CD4-positive, alpha-beta T cell (primary cell): Measurements from ENCODE around the gene CHD9. TPM values are rescaled to one million over a fixed set of nuclear protein-coding genes. Genes with fewer than 3 reads are reported as not detected.
"Not testable (repeated sequence)": the region's sequence is repeated elsewhere in the genome, so short reads cannot be mapped to it uniquely, and the experiment has no call there.

Source experiments
- ATAC-seq: fragments of 200-7000 bp; cut with Tn5 transposase; one replicate; pipeline ENCODE4 v1.10.0; 2022; ENCODE audit warnings: mild to moderate bottlenecking; ENCODE audit not compliant: poor library complexity
- CTCF ChIA-PET: fragments of 350-600 bp; sonication (Branson Sonifier 250); formaldehyde crosslinking; loops from one replicate; lab custom pipeline; 2021; ENCODE audit warnings: antibody characterized with exemption, inconsistent platforms; lab: Charles Lee
- POLR2A ChIA-PET: fragments of 350-600 bp; sonication (Branson Sonifier 250); formaldehyde crosslinking; loops from one replicate; lab custom pipeline; 2021; ENCODE audit warnings: antibody characterized with exemption, inconsistent platforms; lab: Charles Lee
- DNase-seq, 14 experiments: peaks; one replicate each; pipeline ENCODE4 v3.0.0-alpha.2; 2013 to 2020; ENCODE audit warnings: mixed read lengths in 2 of 14
- H3K27ac ChIP-seq, 2 donors: one replicate each; pipeline versions ENCODE4 v1.5.1 to v1.7.0; 2013; ENCODE audit warnings: low read length in 2 of 2, low read depth in 1 of 2, mild to moderate bottlenecking in 1 of 2
- H3K27me3 ChIP-seq, 2 experiments: 1 replicate in 1 of 2; 2 replicates in 1 of 2; pipeline versions ENCODE4 v1.6.1 to v1.7.0; 2013; ENCODE audit warnings: low read length in 2 of 2, control low read depth in 1 of 2, mild to moderate bottlenecking in 1 of 2, moderate library complexity in 1 of 2; ENCODE audit not compliant: insufficient read depth in 2 of 2, control insufficient read depth in 1 of 2
- H3K36me3 ChIP-seq: one replicate; pipeline ENCODE4 v1.6.1; 2013; ENCODE audit warnings: low read length, control low read depth; ENCODE audit not compliant: insufficient read depth
- H3K4me1 ChIP-seq: one replicate; pipeline ENCODE4 v1.6.1; 2013; ENCODE audit warnings: low read length, control low read depth; ENCODE audit not compliant: insufficient read depth
- H3K4me3 ChIP-seq: one replicate; pipeline ENCODE4 v1.5.1; 2013; ENCODE audit warnings: mild to moderate bottlenecking, low read length, moderate library complexity
- H3K9me3 ChIP-seq, 2 experiments: 1 replicate in 1 of 2; 2 replicates in 1 of 2; pipeline versions ENCODE4 v1.6.1 to v1.7.0; 2013; ENCODE audit warnings: low read length in 2 of 2, mild to moderate bottlenecking in 2 of 2, control low read depth in 1 of 2, moderate library complexity in 1 of 2; ENCODE audit not compliant: control insufficient read depth in 1 of 2, insufficient read depth in 1 of 2
- H3K27ac Mint-ChIP-seq: one replicate; pipeline ENCODE4 v1.8.0; 2020; ENCODE audit warnings: mixed read lengths
- H3K27me3 Mint-ChIP-seq: one replicate; pipeline ENCODE4 v1.8.0; 2021; ENCODE audit warnings: mixed read lengths
- H3K36me3 Mint-ChIP-seq: one replicate; pipeline ENCODE4 v1.8.0; 2021; ENCODE audit warnings: low read depth, mixed read lengths
- H3K4me1 Mint-ChIP-seq: one replicate; pipeline ENCODE4 v1.8.0; 2021; ENCODE audit warnings: low read depth, mixed read lengths
- H3K4me3 Mint-ChIP-seq: one replicate; pipeline ENCODE4 v1.8.0; 2020; ENCODE audit warnings: mild to moderate bottlenecking, mixed read lengths
- H3K9me3 Mint-ChIP-seq: one replicate; pipeline ENCODE4 v1.8.0; 2020; ENCODE audit warnings: mixed read lengths
- CTCF ChIP-seq: fragments of 200-600 bp; IDR thresholded peaks from one replicate; pipeline ENCODE4 v1.8.0; 2022; ENCODE audit warnings: antibody characterized with exemption, mild to moderate bottlenecking
- intact Hi-C, 2 experiments: fragments of 100-400 bp; cut with DNase I in 1 of 2; cut with micrococcal nuclease in 1 of 2; formaldehyde crosslinking; loops; one replicate each; pipeline versions ENCODE4 v1.15.1 to v1.9.0; 2023 to 2025; cut with DNase I, micrococcal nuclease
- total RNA-seq, 174 experiments: library from RNA in 2 of 174; stranded (reverse) in 2 of 174; gene quantifications; one replicate each; pipeline ENCODE4 v1.2.3 and lab custom pipeline; 2021 to 2026

CHD9 gene
- total RNA-seq, 2 experiments from 2014 or later, result 28.2 to 28.8 TPM

GRCh38 chr16:53048139-53048915 lies 6.5 kb upstream of the CHD9 start:
- Mint-ChIP-seq H3K36me3 (no peaks in the 10 kb centered on the region), H3K4me1 (no peaks in the 10 kb centered on the region), H3K27ac (no peak overlapping the region), H3K27me3 (peaks cover 18% of the 10 kb centered on the region), H3K9me3 (no peaks in the 10 kb centered on the region), H3K4me3 (no peak overlapping the region)
- ChIA-PET POLR2A (no interaction called here), CTCF (no interaction called here)
- ATAC-seq (no peak), DNase-seq (no peak)
- Histone ChIP-seq H3K27me3 (no peaks in the 10 kb centered on the region), H3K4me3 (no peak overlapping the region), H3K27ac (no peak overlapping the region), H3K36me3 (no peaks in the 10 kb centered on the region), H3K9me3 (no peaks in the 10 kb centered on the region), H3K4me1 (no peaks in the 10 kb centered on the region)
- intact Hi-C loops, result no loop called here
- TF ChIP-seq CTCF, result no peak

- POLR2A ChIA-PET, H3K27ac Mint-ChIP-seq: not testable (repeated sequence)
Measured at GRCh38 chr16:53051255-53051654, 3.5 kb upstream of the CHD9 start.

GRCh38 chr16:53052519-53053501 lies 2.0 kb upstream of the CHD9 start, which contains the start of gene CHD9NB:
Gene CHD9NB (minus strand): TSS chr16:53052897. CDS start chr16:53044158, 8,739 bp downstream.
- Histone ChIP-seq H3K27me3 (no peaks in the 10 kb centered on the region), H3K9me3 (no peaks in the 10 kb centered on the region), H3K4me3 (no peak within 1 kb of the TSS), H3K36me3 (no peaks in the 10 kb centered on the region), H3K27ac (no peak within 1 kb of the TSS), H3K4me1 (peaks cover 24% of the 10 kb centered on the region)
- Mint-ChIP-seq H3K27me3 (no peaks in the 10 kb centered on the region), H3K27ac (no peak within 1 kb of the TSS), H3K4me3 (peak within 1 kb of the TSS; percentile 67), H3K36me3 (no peaks in the 10 kb centered on the region), H3K9me3 (no peaks in the 10 kb centered on the region), H3K4me1 (peaks cover 7% of the 10 kb centered on the region)
- intact Hi-C loops, result loop anchor here in 1 of 2 experiments (10.0 kb wide), 1 partner anchor 352 kb away; no protein-coding TSS in a partner anchor
- DNase-seq (peak in 2 of 14 experiments; percentile 30 to 48), ATAC-seq (no peak)
- ChIA-PET POLR2A (no interaction called here), CTCF (interaction anchor here (0.6 kb wide), 1 partner anchor 149 kb away, joined by 3 read pairs; no protein-coding TSS in a partner anchor)
- no peak for TF ChIP-seq CTCF

More at GRCh38 chr16:53051255-53051654, 3.5 kb upstream of the CHD9 start:
- H3K4me3 ChIP-seq, H3K4me3 Mint-ChIP-seq, H3K4me1 Mint-ChIP-seq, H3K9me3 Mint-ChIP-seq, H3K27me3 Mint-ChIP-seq, H3K27ac ChIP-seq, H3K9me3 ChIP-seq, CTCF ChIA-PET, H3K36me3 ChIP-seq, ATAC-seq, H3K36me3 Mint-ChIP-seq, H3K27me3 ChIP-seq, DNase-seq: not testable (repeated sequence)
- intact Hi-C loops, result loop anchor here in 1 of 2 experiments (10.0 kb wide), 1 partner anchor 354 kb away; no protein-coding TSS in a partner anchor
- peaks cover 20% of the 10 kb centered on the region for H3K4me1 ChIP-seq
